Mesendoderm (in vitro differentiated cells): Measurements from ENCODE around the gene IFNG.

Source experiments
- DNase-seq: peaks from one replicate; pipeline ENCODE4 v3.0.0; 2013
- H2AK5ac ChIP-seq: 2 replicates; pipeline ENCODE4 v1.6.1; 2013; ENCODE audit warnings: low read length, inconsistent platforms
- H2BK120ac ChIP-seq: 2 replicates; pipeline ENCODE4 v1.6.1; 2013; ENCODE audit warnings: low read depth, mild to moderate bottlenecking, low read length, moderate library complexity, mixed read lengths
- H2BK15ac ChIP-seq: replicated peaks from 2 replicates; pipeline ENCODE4 v1.6.1; 2013; ENCODE audit warnings: low read depth, mild to moderate bottlenecking, moderate library complexity
- H2BK5ac ChIP-seq: 2 replicates; pipeline ENCODE4 v1.6.1; 2013; ENCODE audit warnings: low read length, inconsistent platforms
- H3K18ac ChIP-seq: 2 replicates; pipeline ENCODE4 v1.6.1; 2013; ENCODE audit warnings: mild to moderate bottlenecking, low read length, mixed read lengths
- H3K23ac ChIP-seq: one replicate; pipeline ENCODE4 v1.6.1; 2013; ENCODE audit warnings: low read length
- H3K27ac ChIP-seq: 2 replicates; pipeline ENCODE4 v1.5.1; 2013; ENCODE audit warnings: low read depth, mild to moderate bottlenecking, inconsistent platforms, low read length, moderate library complexity
- H3K27me3 ChIP-seq: 2 replicates; pipeline ENCODE4 v1.6.1; 2013; ENCODE audit warnings: low read length, control low read depth, mild to moderate bottlenecking, inconsistent platforms; ENCODE audit not compliant: insufficient read depth, poor library complexity
- H3K36me3 ChIP-seq: 2 replicates; pipeline ENCODE4 v1.6.1; 2013; ENCODE audit warnings: low read length, inconsistent platforms; ENCODE audit not compliant: control insufficient read depth, insufficient read depth
- H3K4ac ChIP-seq: one replicate; pipeline ENCODE4 v1.6.1; 2013; ENCODE audit warnings: low read depth, mild to moderate bottlenecking, low read length, moderate library complexity
- H3K4me1 ChIP-seq: 2 replicates; pipeline ENCODE4 v1.6.1; 2013; ENCODE audit warnings: low read depth, low read length, inconsistent platforms; ENCODE audit not compliant: control insufficient read depth
- H3K4me2 ChIP-seq: 2 replicates; pipeline ENCODE4 v1.6.1; 2013; ENCODE audit warnings: low read length
- H3K4me3 ChIP-seq: 2 replicates; pipeline ENCODE4 v1.5.1; 2013; ENCODE audit warnings: mild to moderate bottlenecking, low read length
- H3K56ac ChIP-seq: one replicate; pipeline ENCODE4 v1.6.1; 2013; ENCODE audit warnings: low read length
- H3K79me1 ChIP-seq: 2 replicates; pipeline ENCODE4 v1.6.1; 2013; ENCODE audit warnings: low read length, inconsistent platforms
- H3K79me2 ChIP-seq: 2 replicates; pipeline ENCODE4 v1.6.1; 2013; ENCODE audit warnings: mild to moderate bottlenecking, low read length; ENCODE audit not compliant: control insufficient read depth, insufficient read depth
- H3K9ac ChIP-seq: 2 replicates; pipeline ENCODE4 v1.6.1; 2013; ENCODE audit warnings: low read length, inconsistent platforms
- H4K5ac ChIP-seq: one replicate; pipeline ENCODE4 v1.6.1; 2013; ENCODE audit warnings: low read length
- H4K8ac ChIP-seq: one replicate; pipeline ENCODE4 v1.6.1; 2013; ENCODE audit warnings: low read depth, mild to moderate bottlenecking, control low read depth, low read length, moderate library complexity
- WGBS: extraction: QIAGEN DNeasy Blood & Tissue Kit; methylation state at CpG from one replicate; pipeline ENCODE4 v1.1.7; 2013; ENCODE audit warnings: low lambda C conversion rate, missing lambda C conversion rate; ENCODE audit not compliant: insufficient coverage; ENCODE audit errors: extremely low coverage; 5-methylcytosine and 5-hydroxymethylcytosine counted together

IFNG gene

DNA sequence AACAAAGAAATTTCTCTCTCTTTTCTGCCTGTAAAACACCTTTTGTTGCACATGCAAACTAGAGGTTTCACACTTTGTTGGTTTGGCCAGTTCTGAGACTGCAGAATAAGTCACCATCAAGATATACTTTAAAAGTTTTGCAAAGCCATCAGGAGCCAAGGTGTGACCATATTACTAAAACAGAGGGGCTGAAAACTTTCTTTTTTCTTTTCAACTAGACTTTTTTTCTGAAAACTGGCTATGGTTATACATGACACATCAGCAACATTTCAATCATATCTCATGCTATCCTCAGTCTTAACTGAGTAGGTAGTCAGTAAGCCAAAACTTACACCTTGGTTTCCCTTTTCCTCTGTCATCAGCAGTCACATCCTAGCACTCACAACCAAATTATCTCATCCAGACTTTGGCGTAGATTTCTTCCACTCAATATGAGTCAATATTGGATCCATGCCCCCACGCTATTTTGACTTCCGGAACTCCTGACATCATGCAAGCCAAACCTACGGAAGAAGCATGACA lies 4.1 kb upstream of the IFNG start:
- no peaks in the 10 kb centered on the region for H3K4me1 ChIP-seq
- no peak for DNase-seq
- WGBS: no CpG with 5 or more reads among the region's 4 CpGs

DNA sequence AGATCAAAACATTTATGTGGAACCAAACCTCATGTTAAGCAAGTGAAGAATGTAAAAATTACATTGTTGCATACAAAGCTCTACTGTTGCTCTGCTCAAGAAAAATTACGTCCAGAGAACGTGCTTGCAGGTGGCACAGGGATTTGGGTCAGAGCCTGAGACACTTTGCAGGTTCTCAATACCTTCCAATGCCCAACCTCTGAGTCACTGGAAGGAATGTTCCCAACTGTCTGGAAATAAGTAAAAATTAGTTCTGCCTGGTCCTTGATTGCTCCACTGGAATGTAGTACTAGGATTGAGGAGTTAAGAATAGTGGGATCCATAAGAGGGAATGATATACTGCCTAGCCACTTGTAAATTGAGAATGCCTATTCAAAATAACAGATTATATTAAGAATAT lies 2.8 kb upstream of the IFNG start:
- Histone ChIP-seq H3K23ac (no peak overlapping the region), H3K56ac (no peak overlapping the region), H2AK5ac (no peak overlapping the region), H3K36me3 (no peaks in the 10 kb centered on the region), H3K4me1 (no peaks in the 10 kb centered on the region), H3K27ac (no peak overlapping the region), H3K27me3 (no peaks in the 10 kb centered on the region), H2BK5ac (no peak overlapping the region), H2BK15ac (no peak overlapping the region), H2BK120ac (no peak overlapping the region), H4K5ac (no peak overlapping the region), H4K8ac (no peak overlapping the region), H3K9ac (no peak overlapping the region), H3K79me2 (no peaks in the 10 kb centered on the region), H3K4me2 (no peak overlapping the region), H3K79me1 (no peaks in the 10 kb centered on the region), H3K18ac (no peak overlapping the region), H3K4me3 (no peak overlapping the region), H3K4ac (no peak overlapping the region)
- DNase-seq: peak; percentile 44
- no CpG with 5 or more reads among the region's 2 CpGs for WGBS

More for the DNA sequence above, 4.1 kb upstream of the IFNG start:
- Histone ChIP-seq H3K4me2 (no peak overlapping the region), H3K36me3 (no peaks in the 10 kb centered on the region), H3K4me3 (no peak overlapping the region), H3K79me1 (no peaks in the 10 kb centered on the region), H2AK5ac (no peak overlapping the region), H2BK15ac (no peak overlapping the region), H4K5ac (no peak overlapping the region), H4K8ac (no peak overlapping the region), H2BK5ac (no peak overlapping the region), H3K23ac (no peak overlapping the region), H3K79me2 (no peaks in the 10 kb centered on the region), H2BK120ac (no peak overlapping the region), H3K9ac (no peak overlapping the region), H3K56ac (no peak overlapping the region), H3K4ac (no peak overlapping the region), H3K27me3 (no peaks in the 10 kb centered on the region), H3K27ac (no peak overlapping the region), H3K18ac (no peak overlapping the region)

DNA sequence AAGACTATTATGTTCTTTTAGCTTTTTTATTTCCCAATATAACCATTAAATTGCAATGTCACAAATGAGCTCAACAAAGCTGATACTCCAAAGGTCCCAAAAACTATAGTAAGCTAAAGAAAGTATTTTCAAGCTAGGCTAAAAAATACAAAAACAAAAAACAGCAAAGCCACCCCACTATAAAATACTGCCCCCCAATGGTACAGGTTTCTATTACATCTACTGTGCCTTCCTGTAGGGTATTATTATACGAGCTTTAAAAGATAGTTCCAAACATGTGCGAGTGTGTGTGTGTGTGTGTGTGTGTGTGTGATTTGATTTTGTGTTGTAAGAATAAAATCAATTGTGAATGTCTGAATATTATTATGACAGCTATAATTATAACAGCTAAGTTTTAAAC lies 1.1 kb downstream of the IFNG start:
- no peak overlapping the region for H3K4ac ChIP-seq
- H4K5ac ChIP-seq: no peak overlapping the region
- DNase-seq: peak; percentile 45
- H2BK120ac ChIP-seq: no peak overlapping the region
- no peak overlapping the region for H3K18ac ChIP-seq
- H3K79me2 ChIP-seq: no peaks in the 10 kb centered on the region
- H2AK5ac ChIP-seq: no peak overlapping the region
- H3K4me2 ChIP-seq: no peak overlapping the region
- H3K9ac ChIP-seq: no peak overlapping the region
- no peaks in the 10 kb centered on the region for H3K79me1 ChIP-seq
- H3K4me3 ChIP-seq: no peak overlapping the region
- no peak overlapping the region for H3K27ac ChIP-seq
- H3K4me1 ChIP-seq: no peaks in the 10 kb centered on the region
- no peak overlapping the region for H2BK15ac ChIP-seq
- H3K23ac ChIP-seq: no peak overlapping the region
- no CpG with 5 or more reads among the region's 2 CpGs for WGBS
- no peak overlapping the region for H2BK5ac ChIP-seq
- no peaks in the 10 kb centered on the region for H3K27me3 ChIP-seq
- no peak overlapping the region for H4K8ac ChIP-seq
- no peak overlapping the region for H3K56ac ChIP-seq
- no peaks in the 10 kb centered on the region for H3K36me3 ChIP-seq

DNA sequence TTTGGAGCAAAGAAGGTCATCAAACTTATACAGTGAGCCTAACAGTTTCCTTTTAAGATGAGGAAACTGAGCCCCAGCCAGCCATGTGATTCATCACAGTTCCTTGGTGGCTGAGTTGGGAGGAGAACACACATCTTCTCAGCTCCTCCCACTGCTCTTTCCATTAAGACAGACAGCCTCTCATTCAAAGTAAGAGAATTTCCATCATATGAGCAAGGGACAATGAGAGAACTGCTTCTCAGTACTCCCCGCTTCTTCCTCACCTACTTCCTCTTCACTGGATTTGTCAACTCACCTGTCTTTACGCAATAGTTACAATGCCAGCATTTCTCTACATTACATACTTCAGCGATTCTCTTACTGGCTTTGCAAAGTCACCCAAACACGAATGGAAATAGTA lies 2.2 kb downstream of the IFNG start:
- no peak overlapping the region for H2BK5ac ChIP-seq
- no peaks in the 10 kb centered on the region for H3K79me1 ChIP-seq
- H3K79me2 ChIP-seq: no peaks in the 10 kb centered on the region
- H3K56ac ChIP-seq: no peak overlapping the region
- H4K8ac ChIP-seq: no peak overlapping the region
- H2BK120ac ChIP-seq: no peak overlapping the region
- no peak overlapping the region for H2BK15ac ChIP-seq
- H3K23ac ChIP-seq: no peak overlapping the region
- DNase-seq: no peak
- no peaks in the 10 kb centered on the region for H3K36me3 ChIP-seq
- no peaks in the 10 kb centered on the region for H3K4me1 ChIP-seq
- no peak overlapping the region for H3K4ac ChIP-seq
- no peak overlapping the region for H2AK5ac ChIP-seq
- H3K9ac ChIP-seq: no peak overlapping the region
- WGBS: no CpG with 5 or more reads among the region's 4 CpGs
- no peaks in the 10 kb centered on the region for H3K27me3 ChIP-seq
- H3K27ac ChIP-seq: no peak overlapping the region
- H3K18ac ChIP-seq: no peak overlapping the region
- H3K4me3 ChIP-seq: no peak overlapping the region
- no peak overlapping the region for H3K4me2 ChIP-seq
- H4K5ac ChIP-seq: no peak overlapping the region

DNA sequence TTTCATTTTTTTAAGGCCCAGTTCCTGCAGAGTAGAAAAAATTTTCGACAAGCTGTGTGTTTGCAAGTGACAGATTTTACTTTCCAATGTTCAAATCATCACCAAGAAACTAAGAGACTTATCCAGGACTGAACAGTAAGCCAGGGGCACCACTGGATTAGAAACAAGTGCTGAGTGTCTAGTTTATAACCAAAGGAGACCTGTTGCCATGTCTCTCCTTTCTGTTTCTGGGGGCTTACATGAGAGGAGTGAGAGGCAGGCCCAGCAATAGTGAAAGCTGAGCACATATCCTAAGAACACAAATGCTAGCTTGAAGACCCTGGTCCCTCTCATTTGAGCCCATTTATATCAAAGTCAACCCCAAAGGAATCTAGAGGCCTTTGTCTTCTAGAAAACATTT lies 2.9 kb downstream of the IFNG start:
- Histone ChIP-seq H3K79me1 (no peaks in the 10 kb centered on the region), H3K18ac (no peak overlapping the region), H3K4me2 (no peak overlapping the region), H3K56ac (no peak overlapping the region), H3K9ac (no peak overlapping the region), H2AK5ac (no peak overlapping the region), H3K4ac (no peak overlapping the region), H4K5ac (no peak overlapping the region), H3K4me1 (no peaks in the 10 kb centered on the region), H2BK15ac (no peak overlapping the region), H2BK5ac (no peak overlapping the region), H3K79me2 (no peaks in the 10 kb centered on the region), H3K23ac (no peak overlapping the region), H3K27ac (no peak overlapping the region), H3K27me3 (no peaks in the 10 kb centered on the region), H3K36me3 (no peaks in the 10 kb centered on the region), H4K8ac (no peak overlapping the region), H2BK120ac (no peak overlapping the region), H3K4me3 (no peak overlapping the region)
- DNase-seq: no peak
- WGBS: no CpG with 5 or more reads among the region's 1 CpG

DNA sequence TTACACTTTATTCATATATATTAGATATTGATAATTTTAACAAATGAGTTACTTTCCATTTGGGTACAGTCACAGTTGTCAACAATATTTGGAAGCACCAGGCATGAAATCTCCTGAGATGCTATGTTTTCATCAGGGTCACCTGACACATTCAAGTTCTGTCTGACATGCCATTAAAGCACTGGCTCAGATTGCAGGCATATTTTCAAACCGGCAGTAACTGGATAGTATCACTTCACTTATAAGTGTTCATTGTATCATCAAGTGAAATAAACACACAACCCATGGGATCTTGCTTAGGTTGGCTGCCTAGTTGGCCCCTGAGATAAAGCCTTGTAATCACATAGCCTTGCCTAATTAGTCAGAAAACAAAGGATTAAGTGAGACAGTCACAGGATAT lies 4.8 kb downstream of the IFNG start:
- Histone ChIP-seq H3K4me2 (no peak overlapping the region), H3K27me3 (no peaks in the 10 kb centered on the region), H3K79me1 (no peaks in the 10 kb centered on the region), H3K79me2 (no peaks in the 10 kb centered on the region), H3K9ac (no peak overlapping the region), H4K5ac (no peak overlapping the region), H3K36me3 (no peaks in the 10 kb centered on the region), H3K27ac (no peak overlapping the region), H3K23ac (no peak overlapping the region), H2AK5ac (no peak overlapping the region), H3K56ac (no peak overlapping the region), H3K18ac (no peak overlapping the region), H3K4me1 (no peaks in the 10 kb centered on the region), H3K4ac (no peak overlapping the region), H2BK5ac (no peak overlapping the region), H3K4me3 (no peak overlapping the region), H4K8ac (no peak overlapping the region), H2BK15ac (no peak overlapping the region), H2BK120ac (no peak overlapping the region)
- no peak for DNase-seq
- WGBS: no CpG with 5 or more reads among the region's 1 CpG
